ENCODE results near the gene SPTLC1. TPM values are rescaled to one million over a fixed set of nuclear protein-coding genes. Genes with fewer than 3 reads are reported as not detected.

The SPTLC1 gene
- total RNA-seq, 1 donor from 2014 or later = 90.0 TPM

DNA sequence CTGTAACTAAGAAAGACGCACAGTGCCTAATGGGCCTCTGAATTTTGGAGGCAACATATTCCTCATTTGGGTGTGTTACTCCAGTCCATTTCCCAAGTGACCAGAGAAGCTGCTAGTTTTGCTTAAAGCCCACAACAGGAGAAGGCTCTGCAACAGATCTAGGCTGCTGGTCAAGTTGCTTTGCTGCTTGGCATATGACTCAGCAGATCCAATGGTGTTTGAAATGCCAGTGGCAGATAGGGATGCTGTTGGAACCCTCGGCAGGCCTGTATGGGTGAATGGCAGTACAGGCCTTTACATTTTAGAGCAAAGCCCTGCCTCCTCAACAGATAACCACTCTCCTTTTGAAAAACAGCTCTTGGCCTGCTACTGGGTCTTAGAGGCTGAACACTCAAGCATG, 129.0 kb downstream of the SPTLC1 start:
- no peak for DNase-seq (ENCODE audit: low spot score)

GRCh38 chr9:91985692-91986091, 129.5 kb downstream of the SPTLC1 start:
- DNase-seq (ENCODE audit: low spot score) = no peak

Other genes with a start within 250 kb of the SPTLC1 start
- 44.3 TPM for gene ROR2, start 165.2 kb downstream of the SPTLC1 start, total RNA-seq (ENCODE audit: insufficient read depth, low replicate concordance)
- 176 TPM for gene IARS1, start 178.3 kb upstream of the SPTLC1 start, total RNA-seq (ENCODE audit: insufficient read depth, low replicate concordance)
- 49.6 TPM for gene NOL8, start 209.9 kb upstream of the SPTLC1 start, total RNA-seq (ENCODE audit: insufficient read depth, low replicate concordance)
- gene CENPP, start 210.5 kb upstream of the SPTLC1 start, total RNA-seq (ENCODE audit: insufficient read depth, low replicate concordance) = 8.9 TPM

All from umbilical cord (tissue), 2 donors.